Breast epithelium (tissue), 4 donors: Measurements from ENCODE around the gene DGKI. TPM values are rescaled to one million over a fixed set of nuclear protein-coding genes. Genes with fewer than 3 reads are reported as not detected.
A peak's percentile ranks its signal among the peaks of the same experiment; 100 is the strongest.

Experiments
- DNase-seq, 2 donors: peaks; one replicate each; pipeline ENCODE4 v3.0.0-alpha.2; 2019; ENCODE audit warnings: low spot score in 2 of 2
- H3K27ac ChIP-seq, 2 donors: fragments of 200-600 bp; sonication (generic) in 1 of 2; one replicate each; pipeline ENCODE4 v1.5.1; 2016 to 2019; ENCODE audit warnings: mild to moderate bottlenecking in 1 of 2
- H3K27me3 ChIP-seq, 2 donors: fragments of 200-600 bp; sonication (generic) in 1 of 2; one replicate each; pipeline versions ENCODE4 v1.5.1 to v1.6.0; 2017 to 2019; ENCODE audit warnings: control low read depth in 1 of 2, mild to moderate bottlenecking in 1 of 2
- H3K36me3 ChIP-seq: fragments of 200-600 bp; one replicate; pipeline ENCODE4 v1.5.1; 2019
- H3K4me1 ChIP-seq, 2 donors: fragments of 200-600 bp; sonication (generic); one replicate each; pipeline ENCODE4 v1.5.1; 2016 to 2019; ENCODE audit warnings: control low read depth in 1 of 2
- H3K4me3 ChIP-seq, 3 donors: fragments of 200-600 bp; sonication (generic); 1 replicate in 2 of 3; 2 replicates in 1 of 3; pipeline ENCODE4 v1.5.1; 2016 to 2019; ENCODE audit warnings: mild to moderate bottlenecking in 3 of 3, moderate library complexity in 2 of 3
- H3K9me3 ChIP-seq, 2 donors: fragments of 200-600 bp; sonication (generic) in 1 of 2; one replicate each; pipeline ENCODE4 v1.5.1; 2016 to 2019; ENCODE audit warnings: control low read depth in 1 of 2
- CTCF ChIP-seq, 3 donors: fragments of 450-650 bp; IDR thresholded peaks; one replicate each; pipeline ENCODE4 v1.5.1; 2016 to 2017; ENCODE audit warnings: antibody characterized with exemption in 3 of 3, mild to moderate bottlenecking in 3 of 3, moderate library complexity in 3 of 3
- POLR2A ChIP-seq: fragments of 450-650 bp; IDR thresholded peaks from one replicate; pipeline ENCODE4 v1.6.1; 2016; ENCODE audit warnings: antibody characterized with exemption, mild to moderate bottlenecking, moderate library complexity
- POLR2AphosphoS5 ChIP-seq, 3 donors: sonication (generic); formaldehyde crosslinking; IDR thresholded peaks; one replicate each; pipeline ENCODE4 v1.6.1; 2017; ENCODE audit warnings: antibody characterized with exemption in 3 of 3
- intact Hi-C: fragments of 100-400 bp; cut with DNase I; formaldehyde crosslinking; loops from one replicate; pipeline ENCODE4 v1.15.1; 2023; ENCODE audit warnings: low total_unique reads
- total RNA-seq, 3 donors: library from RNA; depleted of rRNA; stranded (reverse); fragments of >200 nt; gene quantifications; one replicate each; pipeline ENCODE4 v1.1.0, GENCODE V29; 2016

Gene DGKI
- total RNA-seq, 3 donors from 2014 or later, result 2.7 to 4.1 (median 2.9) TPM

- intact Hi-C loops, result no loop called here
- no peak for TF ChIP-seq POLR2AphosphoS5 (IDR thresholded peaks at IDR 0.05)
- TF ChIP-seq POLR2A, result no peak
- TF ChIP-seq CTCF (IDR thresholded peaks at IDR 0.05), result no peak
- H3K9me3 ChIP-seq, result peaks cover 0 to 14% of the 10 kb centered on the region in 2 donors
- DNase-seq, result no peak
- H3K27me3 ChIP-seq, result no peaks in the 10 kb centered on the region
- no peak overlapping the region for H3K27ac ChIP-seq
- no peaks in the 10 kb centered on the region for H3K4me1 ChIP-seq
- no peaks in the 10 kb centered on the region for H3K36me3 ChIP-seq
- no peak overlapping the region for H3K4me3 ChIP-seq
Measured at GRCh38 chr7:137360087-137360679, 486.6 kb downstream of the DGKI start.

- DNase-seq, result no peak
- H3K4me1 ChIP-seq, result peaks cover 0 to 5% of the 10 kb centered on the region in 2 donors
- no peaks in the 10 kb centered on the region for H3K27me3 ChIP-seq
- H3K9me3 ChIP-seq, result peaks cover 0 to 8% of the 10 kb centered on the region in 2 donors
- H3K4me3 ChIP-seq, result no peak overlapping the region
- H3K36me3 ChIP-seq, result no peaks in the 10 kb centered on the region
- H3K27ac ChIP-seq, result peak overlapping the region; percentile 1 to 68
- TF ChIP-seq POLR2A (no peak), CTCF (IDR thresholded peaks at IDR 0.05) (no peak), POLR2AphosphoS5 (IDR thresholded peaks at IDR 0.05) (no peak)
- intact Hi-C loops, result no loop called here
Measured at GRCh38 chr7:137354961-137355360, 491.8 kb downstream of the DGKI start.

GRCh38 chr7:137354396-137354795 lies 492.4 kb downstream of the DGKI start:
- Histone ChIP-seq H3K4me1 (peaks cover 0 to 5% of the 10 kb centered on the region in 2 donors), H3K36me3 (no peaks in the 10 kb centered on the region), H3K4me3 (no peak overlapping the region), H3K9me3 (peaks cover 0 to 2% of the 10 kb centered on the region in 2 donors), H3K27ac (peak overlapping the region; percentile 1 to 68), H3K27me3 (no peaks in the 10 kb centered on the region)
- TF ChIP-seq POLR2A, result no peak
- TF ChIP-seq CTCF (IDR thresholded peaks at IDR 0.05), result no peak
- no peak for TF ChIP-seq POLR2AphosphoS5 (IDR thresholded peaks at IDR 0.05)
- intact Hi-C loops, result no loop called here
- DNase-seq, result peak in 1 of 2 donors; percentile 50

- Histone ChIP-seq H3K27ac (no peak overlapping the region), H3K27me3 (no peaks in the 10 kb centered on the region), H3K9me3 (no peaks in the 10 kb centered on the region), H3K4me3 (no peak overlapping the region), H3K4me1 (peaks cover 0 to 5% of the 10 kb centered on the region in 2 donors), H3K36me3 (no peaks in the 10 kb centered on the region)
- intact Hi-C loops, result no loop called here
- DNase-seq, result no peak
- TF ChIP-seq POLR2A, result no peak
- no peak for TF ChIP-seq CTCF (IDR thresholded peaks at IDR 0.05)
- no peak for TF ChIP-seq POLR2AphosphoS5 (IDR thresholded peaks at IDR 0.05)
Measured at GRCh38 chr7:137351941-137352340, 494.8 kb downstream of the DGKI start.

GRCh38 chr7:137345799-137346449 lies 500.9 kb downstream of the DGKI start:
- Histone ChIP-seq H3K27me3 (no peaks in the 10 kb centered on the region), H3K36me3 (no peaks in the 10 kb centered on the region), H3K9me3 (no peaks in the 10 kb centered on the region), H3K4me3 (no peak overlapping the region), H3K4me1 (peaks cover 0 to 4% of the 10 kb centered on the region in 2 donors), H3K27ac (peak overlapping the region in 1 of 2 donors; percentile 22)
- intact Hi-C loops, result no loop called here
- no peak for DNase-seq
- TF ChIP-seq POLR2A (no peak), POLR2AphosphoS5 (IDR thresholded peaks at IDR 0.05) (no peak), CTCF (IDR thresholded peaks at IDR 0.05) (no peak)
